ENCODE measurements around the gene FAM118B.

DNA sequence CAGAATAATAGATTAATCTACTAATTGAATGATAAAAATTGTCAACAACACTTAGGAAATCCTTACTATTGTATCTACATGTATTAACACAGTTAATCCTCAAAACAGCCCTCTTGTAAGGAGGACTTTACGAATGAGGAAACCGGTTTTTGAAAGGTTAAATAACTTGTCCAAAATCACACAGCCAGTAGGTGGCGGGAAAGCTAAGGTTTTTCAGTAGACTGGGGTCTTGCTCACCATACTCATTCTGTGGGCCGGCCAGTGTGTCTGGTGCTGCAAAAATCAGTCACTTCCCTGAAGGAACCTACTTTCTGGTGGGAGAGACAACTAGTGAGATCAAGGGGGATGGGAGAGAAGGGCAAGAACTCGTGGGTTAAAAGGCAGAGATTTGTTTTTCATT, 96.1 kb downstream of the FAM118B start:
- TF ChIP-seq FOS (IDR thresholded peaks at IDR 0.05; ENCODE audit: low read depth, low read length), result no peak
- TF ChIP-seq, protein P1, sequence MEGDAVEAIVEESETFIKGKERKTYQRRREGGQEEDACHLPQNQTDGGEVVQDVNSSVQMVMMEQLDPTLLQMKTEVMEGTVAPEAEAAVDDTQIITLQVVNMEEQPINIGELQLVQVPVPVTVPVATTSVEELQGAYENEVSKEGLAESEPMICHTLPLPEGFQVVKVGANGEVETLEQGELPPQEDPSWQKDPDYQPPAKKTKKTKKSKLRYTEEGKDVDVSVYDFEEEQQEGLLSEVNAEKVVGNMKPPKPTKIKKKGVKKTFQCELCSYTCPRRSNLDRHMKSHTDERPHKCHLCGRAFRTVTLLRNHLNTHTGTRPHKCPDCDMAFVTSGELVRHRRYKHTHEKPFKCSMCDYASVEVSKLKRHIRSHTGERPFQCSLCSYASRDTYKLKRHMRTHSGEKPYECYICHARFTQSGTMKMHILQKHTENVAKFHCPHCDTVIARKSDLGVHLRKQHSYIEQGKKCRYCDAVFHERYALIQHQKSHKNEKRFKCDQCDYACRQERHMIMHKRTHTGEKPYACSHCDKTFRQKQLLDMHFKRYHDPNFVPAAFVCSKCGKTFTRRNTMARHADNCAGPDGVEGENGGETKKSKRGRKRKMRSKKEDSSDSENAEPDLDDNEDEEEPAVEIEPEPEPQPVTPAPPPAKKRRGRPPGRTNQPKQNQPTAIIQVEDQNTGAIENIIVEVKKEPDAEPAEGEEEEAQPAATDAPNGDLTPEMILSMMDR (conservative IDR thresholded peaks at IDR 0.05; ENCODE audit: low read depth, low read length), result peak; percentile 56
- no peak for TF ChIP-seq POLR2A (IDR thresholded peaks at IDR 0.05; ENCODE audit: low read depth, low read length)
- TF ChIP-seq CEBPB (IDR thresholded peaks at IDR 0.05; ENCODE audit: low read depth, low read length), result no peak
- TF ChIP-seq, protein P2, sequence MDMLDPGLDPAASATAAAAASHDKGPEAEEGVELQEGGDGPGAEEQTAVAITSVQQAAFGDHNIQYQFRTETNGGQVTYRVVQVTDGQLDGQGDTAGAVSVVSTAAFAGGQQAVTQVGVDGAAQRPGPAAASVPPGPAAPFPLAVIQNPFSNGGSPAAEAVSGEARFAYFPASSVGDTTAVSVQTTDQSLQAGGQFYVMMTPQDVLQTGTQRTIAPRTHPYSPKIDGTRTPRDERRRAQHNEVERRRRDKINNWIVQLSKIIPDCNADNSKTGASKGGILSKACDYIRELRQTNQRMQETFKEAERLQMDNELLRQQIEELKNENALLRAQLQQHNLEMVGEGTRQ (IDR thresholded peaks at IDR 0.05; ENCODE audit: low read depth, low read length), result no peak
- TF ChIP-seq MAFK (IDR thresholded peaks at IDR 0.05; ENCODE audit: low read depth, low read length), result no peak
- no peak for TF ChIP-seq MAZ (IDR thresholded peaks at IDR 0.05; ENCODE audit: borderline replicate concordance, low read depth, low read length)
- no peak for TF ChIP-seq RCOR1 (IDR thresholded peaks at IDR 0.05; ENCODE audit: insufficient replicate concordance, low read length)
